ENCODE results near the gene STXBP6. TPM values are rescaled to one million over a fixed set of nuclear protein-coding genes. Genes with fewer than 3 reads are reported as not detected.

Gene STXBP6
- total RNA-seq, 1 experiment from 2014 or later = 0.27 TPM

DNA sequence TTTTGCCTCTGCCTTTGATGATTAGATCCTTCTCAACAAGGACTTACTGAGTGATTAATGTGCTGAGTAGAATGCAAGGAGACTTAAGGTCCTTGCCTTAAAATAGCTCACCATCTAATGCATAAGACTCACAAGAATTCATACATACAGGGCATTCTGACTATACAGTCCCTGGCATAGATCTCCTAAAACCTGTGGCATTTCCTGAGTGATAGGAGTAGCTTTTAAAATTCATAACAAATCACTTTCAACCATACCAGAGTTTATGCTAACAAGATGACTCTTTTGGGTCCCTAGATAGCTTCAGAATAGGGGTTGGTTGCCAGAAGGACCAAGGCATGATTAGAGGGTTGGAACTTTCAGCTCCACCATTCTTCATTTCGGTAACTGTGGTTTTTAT, 48.8 kb downstream of the STXBP6 start:
- intact Hi-C loops (cut with micrococcal nuclease) = no loop called here
- H3K9me2 ChIP-seq (ENCODE audit: insufficient read depth) = no peaks in the 10 kb centered on the region
- H3K4me3 ChIP-seq (replicated peaks in 1 of 2; ENCODE audit: low read depth in 1 of 2, low read length in 2 of 2) = no peak overlapping the region
- H3K9me3 ChIP-seq (ENCODE audit: control insufficient read depth in 1 of 2, insufficient read depth in 1 of 2, low read depth in 1 of 2, low read length in 2 of 2) = peaks cover 4 to 8% of the 10 kb centered on the region in 2 experiments; a peak in 2 of 4 replicates
- RAD21 ChIA-PET (ENCODE audit: low non-redundant PET in 1 of 2, low total read pairs in 2 of 2, uncharacterized antibody in 2 of 2, unreplicated experiment in 2 of 2) = no interaction called here
- H3K9ac ChIP-seq (ENCODE audit: low read length) = no peak overlapping the region
- H3K4me2 ChIP-seq (ENCODE audit: low read length) = no peak overlapping the region
- no peak overlapping the region for H2AFZ ChIP-seq (ENCODE audit: low read depth, low read length, poor library complexity, severe bottlenecking)
- no peaks in the 10 kb centered on the region for H3K4me1 ChIP-seq (ENCODE audit: control insufficient read depth in 1 of 2, insufficient read depth in 2 of 2, low read length in 2 of 2)
- no peak for ATAC-seq
- no TSS peak for BruUV-seq (replicated peaks)
- no peaks in the 10 kb centered on the region for H3K27me3 ChIP-seq (ENCODE audit: insufficient read depth, low read length)
- POLR2A ChIA-PET = no interaction called here
- CTCF ChIA-PET = no interaction called here
- H3K36me3 ChIP-seq (ENCODE audit: control insufficient read depth in 1 of 2, insufficient read depth in 2 of 2, low read length in 2 of 2) = no peaks in the 10 kb centered on the region
- H3K79me2 ChIP-seq (ENCODE audit: insufficient read depth, low read length) = no peaks in the 10 kb centered on the region
- TF ChIP-seq ELF1 (IDR thresholded peaks at IDR 0.05; ENCODE audit: borderline replicate concordance, low read depth) = no peak
- TF ChIP-seq ZBTB33 (IDR thresholded peaks at IDR 0.05; ENCODE audit: extremely low read depth, insufficient replicate concordance, low read length) = no peak
- no peak for TF ChIP-seq CTCF (IDR thresholded peaks at IDR 0.05 in 2 of 3, conservative IDR thresholded peaks at IDR 0.05 in 1 of 3; ENCODE audit: borderline replicate concordance in 1 of 3, insufficient read depth in 1 of 3, low read depth in 2 of 3, low read length in 2 of 3)
- TF ChIP-seq JUND (IDR thresholded peaks at IDR 0.05) = no peak
- no peak for TF ChIP-seq POLR2AphosphoS5 (IDR thresholded peaks at IDR 0.05; ENCODE audit: low read depth, low read length)
- no peak for TF ChIP-seq SP1 (IDR thresholded peaks at IDR 0.05; ENCODE audit: low read depth)
- no peak for TF ChIP-seq EZH2phosphoT487 (IDR thresholded peaks at IDR 0.05; ENCODE audit: borderline replicate concordance)
- no peak for TF ChIP-seq ZFX (IDR thresholded peaks at IDR 0.05)
- TF ChIP-seq CEBPB (IDR thresholded peaks at IDR 0.05; ENCODE audit: low read depth) = no peak
- TF ChIP-seq ZNF274 (IDR thresholded peaks at IDR 0.05; ENCODE audit: low read depth, low read length) = no peak
- no peak for TF ChIP-seq EGR1 (IDR thresholded peaks at IDR 0.05; ENCODE audit: low read depth)
- no peak for TF ChIP-seq REST (IDR thresholded peaks at IDR 0.05; ENCODE audit: low read depth)
- no peak for TF ChIP-seq MAX (IDR thresholded peaks at IDR 0.05)
- no peak for TF ChIP-seq YY1 (IDR thresholded peaks at IDR 0.05; ENCODE audit: extremely low read depth, insufficient replicate concordance, low read depth, low read length)
- no peak for TF ChIP-seq EZH2 (IDR thresholded peaks at IDR 0.05)
- DNase-seq (ENCODE audit: low read depth, low spot score) = no peak
- H3K27ac ChIP-seq (ENCODE audit: low read depth, low read length) = no peak overlapping the region
- H4K20me1 ChIP-seq (ENCODE audit: insufficient read depth) = no peaks in the 10 kb centered on the region

Data from HCT116 (cell line).